ENCODE results near the gene RPS6KL1. TPM values are rescaled to one million over a fixed set of nuclear protein-coding genes. Genes with fewer than 3 reads are reported as not detected.

The RPS6KL1 gene
- total RNA-seq, 1 experiment from 2014 or later: 4.2 TPM

DNA sequence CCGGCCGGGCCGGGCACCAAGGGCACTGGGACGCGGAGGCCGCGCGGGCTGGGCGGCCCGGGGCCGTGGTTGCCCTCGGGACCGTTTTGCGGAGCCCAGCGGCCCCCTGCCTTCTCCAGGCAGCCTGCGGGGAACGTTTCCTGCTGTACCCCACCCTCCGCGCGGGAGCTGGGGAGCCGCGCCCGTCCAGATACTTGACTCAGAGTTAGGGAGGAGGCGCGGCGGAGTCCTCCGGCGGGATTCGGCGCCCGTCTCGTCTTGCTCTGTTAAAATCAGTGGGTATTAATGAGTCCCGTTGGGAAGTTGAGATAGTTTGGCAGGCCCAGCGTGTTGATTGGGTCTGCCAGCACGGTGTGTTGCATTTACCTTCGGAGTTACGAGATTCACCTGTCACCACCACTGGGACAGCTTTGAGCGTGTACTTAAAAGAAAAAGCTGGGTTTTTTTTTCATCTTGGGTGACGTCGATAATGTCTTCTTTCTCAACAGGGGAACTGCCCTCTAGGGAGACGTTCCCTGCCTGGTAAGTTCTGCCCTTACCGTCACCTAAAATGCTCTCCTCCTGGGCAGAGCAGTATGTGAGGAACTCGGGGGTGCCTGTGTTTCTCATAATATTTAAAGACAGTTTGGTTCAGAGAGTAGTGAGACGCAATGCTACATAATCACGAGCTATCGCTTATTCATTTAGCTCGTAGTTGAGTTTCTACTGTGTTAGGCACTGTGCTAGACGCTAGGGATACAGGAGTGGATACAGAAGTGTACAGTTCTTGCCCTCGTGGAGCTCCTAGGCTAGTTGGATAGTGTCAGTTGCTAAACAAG, 40.7 kb downstream of the RPS6KL1 start:
- H3K27ac ChIP-seq: peak overlapping the region; percentile 17
- peaks cover 24% of the 10 kb centered on the region for H3K36me3 ChIP-seq (ENCODE audit: low read depth)
- ChIA-PET POLR2A (ENCODE audit: unreplicated experiment) (interaction anchor here (0.5 to 1.1 kb wide), 8 partner anchors 10 to 672 kb away, joined by 3 to 8 read pairs (median 4); no protein-coding TSS in a partner anchor), CTCF (interaction anchor here (0.6 to 1.4 kb wide), 5 partner anchors 11 to 1131 kb away, joined by 3 to 11 read pairs (median 5); no protein-coding TSS in a partner anchor)
- H3K27me3 ChIP-seq (ENCODE audit: insufficient read depth, low read depth): no peaks in the 10 kb centered on the region
- intact Hi-C loops (cut with micrococcal nuclease; ENCODE audit: unreplicated experiment): loop anchor here (5.0 to 10.0 kb wide), 4 partner anchors 390 to 682 kb away; partner anchors contain the start of genes ISCA2 and NPC2
- peaks cover 55% of the 10 kb centered on the region for H3K4me1 ChIP-seq (replicated peaks; ENCODE audit: insufficient read depth)
- H3F3A ChIP-seq (ENCODE audit: insufficient read depth, low read depth): peaks cover 52% of the 10 kb centered on the region
- H4K20me1 ChIP-seq (ENCODE audit: insufficient read depth): peaks cover 47% of the 10 kb centered on the region
- BruUV-seq (replicated peaks): no TSS peak
- no peaks in the 10 kb centered on the region for H3K9me3 ChIP-seq (ENCODE audit: insufficient read depth, low read depth)
- TF ChIP-seq, protein P1, sequence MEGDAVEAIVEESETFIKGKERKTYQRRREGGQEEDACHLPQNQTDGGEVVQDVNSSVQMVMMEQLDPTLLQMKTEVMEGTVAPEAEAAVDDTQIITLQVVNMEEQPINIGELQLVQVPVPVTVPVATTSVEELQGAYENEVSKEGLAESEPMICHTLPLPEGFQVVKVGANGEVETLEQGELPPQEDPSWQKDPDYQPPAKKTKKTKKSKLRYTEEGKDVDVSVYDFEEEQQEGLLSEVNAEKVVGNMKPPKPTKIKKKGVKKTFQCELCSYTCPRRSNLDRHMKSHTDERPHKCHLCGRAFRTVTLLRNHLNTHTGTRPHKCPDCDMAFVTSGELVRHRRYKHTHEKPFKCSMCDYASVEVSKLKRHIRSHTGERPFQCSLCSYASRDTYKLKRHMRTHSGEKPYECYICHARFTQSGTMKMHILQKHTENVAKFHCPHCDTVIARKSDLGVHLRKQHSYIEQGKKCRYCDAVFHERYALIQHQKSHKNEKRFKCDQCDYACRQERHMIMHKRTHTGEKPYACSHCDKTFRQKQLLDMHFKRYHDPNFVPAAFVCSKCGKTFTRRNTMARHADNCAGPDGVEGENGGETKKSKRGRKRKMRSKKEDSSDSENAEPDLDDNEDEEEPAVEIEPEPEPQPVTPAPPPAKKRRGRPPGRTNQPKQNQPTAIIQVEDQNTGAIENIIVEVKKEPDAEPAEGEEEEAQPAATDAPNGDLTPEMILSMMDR (conservative IDR thresholded peaks at IDR 0.05): no peak
- no peak for TF ChIP-seq EZH2 (IDR thresholded peaks at IDR 0.05; ENCODE audit: low read depth)
- no peaks in the 10 kb centered on the region for H3K9me2 ChIP-seq (ENCODE audit: insufficient read depth)
- H3K4me2 ChIP-seq: peak overlapping the region; percentile 97
- DNase-seq: peak in 1 of 2 experiments; percentile 52
- H3K4me3 ChIP-seq: peak overlapping the region; percentile 75
- H2AFZ ChIP-seq: peak overlapping the region; percentile 96
- peaks cover 56% of the 10 kb centered on the region for H3K79me2 ChIP-seq (ENCODE audit: low read depth)

DNA sequence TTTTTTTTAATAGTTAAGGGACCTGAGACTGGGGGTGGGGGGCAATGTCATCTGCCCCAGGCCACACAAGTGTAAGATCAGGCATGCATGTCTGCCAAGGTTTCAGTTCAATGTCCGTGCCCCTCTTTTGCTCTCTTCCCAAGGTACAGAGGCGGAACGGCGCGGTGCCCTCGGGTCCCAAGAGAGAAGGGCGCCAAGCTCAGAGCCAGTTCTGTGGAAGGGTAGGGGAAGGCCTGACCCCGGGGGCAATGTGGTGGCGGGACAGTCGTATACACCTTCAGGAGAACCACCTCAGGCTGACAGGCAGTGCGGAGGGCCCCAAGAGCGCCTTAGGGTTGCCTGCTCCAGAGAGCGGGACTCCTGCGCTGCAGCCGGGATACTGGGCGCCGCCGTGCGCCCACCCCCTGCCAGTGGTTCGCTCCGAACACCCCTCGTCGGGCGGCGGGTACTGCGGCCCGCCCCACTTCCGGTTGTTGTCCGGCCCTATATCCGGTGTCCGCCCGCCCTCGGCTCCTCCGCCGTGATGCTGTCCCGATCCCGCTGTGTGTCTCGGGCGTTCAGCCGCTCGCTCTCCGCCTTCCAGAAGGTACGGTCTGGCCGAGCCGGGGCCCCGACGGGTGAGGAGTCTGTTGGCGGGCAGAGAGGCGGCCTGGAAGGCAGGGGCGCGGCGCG, 41.5 kb downstream of the RPS6KL1 start, which contains the start of gene DLST:
DLST (plus strand) TSS at position 486 of the 672 bp plus-strand sequence; CDS start at position 524, 38 bp downstream.
- peak; percentile 78 to 99 for DNase-seq
- ChIA-PET POLR2A (ENCODE audit: unreplicated experiment) (interaction anchor here (0.6 to 0.8 kb wide), 4 partner anchors 24 to 673 kb away, joined by 3 to 7 read pairs (median 5); no protein-coding TSS in a partner anchor), CTCF (interaction anchor here (0.7 kb wide), 2 partner anchors 307 to 570 kb away, joined by 5 to 11 read pairs; no protein-coding TSS in a partner anchor)
- Histone ChIP-seq H3K4me3 (peak within 1 kb of the TSS; percentile 75), H3K4me2 (peak within 1 kb of the TSS; percentile 97), H3K9me2 (ENCODE audit: insufficient read depth) (no peaks in the 10 kb centered on the region), H3K4me1 (replicated peaks; ENCODE audit: insufficient read depth) (peaks cover 48% of the 10 kb centered on the region), H3K9me3 (ENCODE audit: insufficient read depth, low read depth) (no peaks in the 10 kb centered on the region), H3F3A (ENCODE audit: insufficient read depth, low read depth) (peaks cover 45% of the 10 kb centered on the region), H2AFZ (peak within 1 kb of the TSS; percentile 96), H3K27me3 (ENCODE audit: insufficient read depth, low read depth) (no peaks in the 10 kb centered on the region), H3K36me3 (ENCODE audit: low read depth) (peaks cover 17% of the 10 kb centered on the region), H4K20me1 (ENCODE audit: insufficient read depth) (peaks cover 44% of the 10 kb centered on the region), H3K27ac (peak within 1 kb of the TSS; percentile 17), H3K79me2 (ENCODE audit: low read depth) (peaks cover 48% of the 10 kb centered on the region)
- TF ChIP-seq, protein P1 (conservative IDR thresholded peaks at IDR 0.05): no peak
- no peak for TF ChIP-seq EZH2 (IDR thresholded peaks at IDR 0.05; ENCODE audit: low read depth)
- intact Hi-C loops (cut with micrococcal nuclease; ENCODE audit: unreplicated experiment): loop anchor here (5.0 to 10.0 kb wide), 4 partner anchors 389 to 683 kb away; partner anchors contain the start of genes ISCA2 and NPC2
- BruUV-seq (replicated peaks): no TSS peak

Data from PC-9 (cell line).